IPS-18c (cell line): ENCODE data around the gene VMP1.

ENCODE experiments used
- H3K4me3 ChIP-seq: 2 replicates; pipeline ENCODE4 v1.7.0; 2013; ENCODE audit warnings: low read depth, mild to moderate bottlenecking, low read length, moderate library complexity; ENCODE audit not compliant: insufficient read depth
- H3K9me3 ChIP-seq: one replicate; pipeline ENCODE4 v1.6.1; 2013; ENCODE audit warnings: mild to moderate bottlenecking, low read length, moderate library complexity; ENCODE audit not compliant: control insufficient read depth, insufficient read depth

Gene VMP1

DNA sequence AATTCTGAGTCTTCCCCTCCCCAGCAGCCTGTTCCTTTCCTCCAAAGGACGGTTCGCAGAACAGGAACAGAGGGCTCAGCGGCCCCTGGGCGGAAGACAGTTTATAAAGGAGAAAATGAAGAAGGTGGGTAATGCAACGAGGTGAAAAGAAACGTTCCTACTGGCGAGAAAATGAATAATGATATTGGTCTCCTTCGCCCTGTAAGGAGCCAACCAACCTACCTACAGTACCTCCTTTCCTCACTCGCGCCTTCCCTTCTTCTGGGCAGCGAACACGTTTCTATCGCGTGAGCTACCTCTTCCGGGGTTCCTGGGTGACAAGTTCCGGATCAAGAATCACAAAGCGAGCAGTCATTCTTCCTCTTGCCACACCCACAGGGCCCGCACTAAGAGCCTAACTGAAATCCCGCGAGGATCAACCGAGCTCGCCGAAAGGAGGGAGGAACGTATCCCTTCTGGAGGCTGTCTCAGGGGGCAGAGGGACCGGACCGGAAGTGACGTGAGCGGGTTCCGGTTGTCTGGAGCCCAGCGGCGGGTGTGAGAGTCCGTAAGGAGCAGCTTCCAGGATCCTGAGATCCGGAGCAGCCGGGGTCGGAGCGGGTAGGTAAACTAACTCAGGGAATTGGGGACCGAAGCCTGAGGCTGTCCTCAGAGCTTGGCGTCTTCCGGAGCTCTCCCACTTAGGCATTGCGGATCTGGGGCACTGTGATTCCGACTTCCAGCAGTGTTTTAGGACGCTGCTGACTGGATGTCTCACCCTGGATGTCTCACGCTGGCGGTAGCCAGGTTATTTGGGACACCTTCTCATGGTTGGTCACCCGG, at the start of gene VMP1, which contains the start of gene PTRH2:
VMP1 (plus strand) TSS at position 506 of the 822 bp plus-strand sequence. CDS start 23,793 bp downstream, outside the sequence.
PTRH2 (minus strand) TSS at position 282 of the 822 bp plus-strand sequence. CDS start 9,452 bp downstream, outside the sequence.
- Histone ChIP-seq H3K9me3 (no peaks in the 10 kb centered on the region), H3K4me3 (peak within 1 kb of the TSS; percentile 98)

DNA sequence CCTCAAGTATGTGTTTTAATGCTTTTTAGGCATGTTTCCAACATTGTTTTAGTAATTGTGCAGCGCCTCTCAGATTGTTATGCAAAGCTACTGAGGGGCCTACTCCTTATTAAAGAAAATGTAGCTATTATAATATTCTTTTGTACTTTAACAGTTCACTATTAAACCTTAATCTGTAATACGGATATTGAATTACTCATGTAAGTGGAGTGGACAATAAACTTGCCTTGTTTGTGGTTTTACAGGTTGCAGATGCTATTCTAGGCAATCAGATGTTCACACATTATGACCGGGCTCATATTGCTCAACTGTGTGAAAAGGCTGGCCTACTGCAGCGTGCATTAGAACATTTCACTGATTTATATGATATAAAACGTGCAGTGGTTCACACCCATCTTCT, 41.2 kb upstream of the VMP1 start:
- Histone ChIP-seq H3K9me3 (no peaks in the 10 kb centered on the region), H3K4me3 (no peak overlapping the region)

DNA sequence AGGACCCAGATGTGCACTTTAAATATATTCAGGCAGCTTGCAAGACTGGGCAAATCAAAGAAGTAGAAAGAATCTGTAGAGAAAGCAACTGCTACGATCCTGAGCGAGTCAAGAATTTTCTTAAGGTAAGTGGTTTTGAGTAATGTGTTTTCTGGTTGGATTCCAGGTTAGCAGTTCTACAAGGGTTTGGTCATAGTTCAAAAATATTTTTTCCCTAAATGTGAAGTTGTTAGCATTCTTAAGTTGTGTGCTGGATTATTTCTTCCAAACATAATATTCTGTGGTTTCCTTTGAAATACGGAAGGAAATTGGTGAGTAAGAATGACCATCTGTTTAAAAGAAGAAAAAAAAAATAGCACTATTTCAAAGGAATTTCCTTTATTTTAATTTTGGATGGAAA, 38.6 kb upstream of the VMP1 start:
- Histone ChIP-seq H3K9me3 (no peaks in the 10 kb centered on the region), H3K4me3 (no peak overlapping the region)

DNA sequence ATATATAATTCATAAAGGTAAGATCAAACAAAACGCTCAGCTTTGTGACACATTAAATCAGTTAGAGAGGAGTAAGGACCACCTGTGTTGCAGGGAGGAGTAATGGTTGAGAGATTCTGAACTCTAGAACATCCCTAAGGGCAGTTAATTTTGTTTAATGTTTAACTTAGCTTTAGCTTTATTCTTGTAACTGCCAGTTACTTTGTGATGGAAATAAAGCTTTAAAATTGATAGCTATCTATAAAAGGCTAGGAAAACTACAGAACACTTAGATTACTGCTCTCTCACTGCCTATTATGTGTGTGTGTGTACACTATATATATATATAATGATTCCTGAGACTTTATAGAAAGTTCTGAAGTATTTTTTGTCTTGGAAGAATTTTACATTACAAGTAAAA, 38.0 kb upstream of the VMP1 start:
- H3K9me3 ChIP-seq: no peaks in the 10 kb centered on the region
- no peak overlapping the region for H3K4me3 ChIP-seq

DNA sequence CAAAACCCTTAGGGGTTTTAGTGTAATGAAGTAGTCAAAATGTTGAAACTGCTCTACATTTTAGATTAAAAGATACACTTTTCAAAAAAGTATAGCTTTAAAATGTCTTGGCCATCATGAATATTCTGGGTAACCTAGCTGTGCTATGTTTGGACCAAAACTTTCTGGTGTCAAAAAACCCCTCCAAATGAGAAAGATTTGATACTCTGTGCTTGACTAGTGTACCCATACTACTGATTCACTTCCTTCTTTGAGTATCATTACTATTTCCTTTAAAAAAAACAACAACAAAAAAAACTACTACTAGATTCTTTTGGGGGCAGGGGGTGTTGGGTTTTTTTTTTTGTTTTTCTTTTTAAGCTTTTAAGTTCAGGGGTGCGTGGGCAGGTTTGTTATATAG, 37.5 kb upstream of the VMP1 start:
- H3K4me3 ChIP-seq: no peak overlapping the region

DNA sequence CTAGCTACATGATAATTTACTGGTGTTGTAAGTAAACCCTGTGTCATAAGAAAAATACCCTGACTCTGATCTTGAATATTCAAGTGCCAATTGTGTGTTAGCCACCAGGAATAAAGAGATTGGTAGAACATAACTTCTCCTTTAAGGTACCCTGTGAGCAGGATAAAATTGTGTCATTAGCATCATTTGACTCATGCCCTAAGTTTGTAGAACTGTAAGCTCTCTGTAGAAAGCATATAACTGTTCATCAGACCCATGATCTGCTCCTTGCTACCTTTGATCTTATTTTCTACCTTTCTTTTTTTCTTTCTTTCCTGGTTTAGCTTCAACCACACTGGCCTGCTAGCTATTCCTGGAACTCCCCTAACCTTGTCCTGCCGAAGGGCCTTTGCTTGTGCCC, 36.1 kb upstream of the VMP1 start:
- no peak overlapping the region for H3K4me3 ChIP-seq
- H3K9me3 ChIP-seq: no peaks in the 10 kb centered on the region

More for the DNA sequence above, 37.5 kb upstream of the VMP1 start:
- H3K9me3 ChIP-seq: no peaks in the 10 kb centered on the region

DNA sequence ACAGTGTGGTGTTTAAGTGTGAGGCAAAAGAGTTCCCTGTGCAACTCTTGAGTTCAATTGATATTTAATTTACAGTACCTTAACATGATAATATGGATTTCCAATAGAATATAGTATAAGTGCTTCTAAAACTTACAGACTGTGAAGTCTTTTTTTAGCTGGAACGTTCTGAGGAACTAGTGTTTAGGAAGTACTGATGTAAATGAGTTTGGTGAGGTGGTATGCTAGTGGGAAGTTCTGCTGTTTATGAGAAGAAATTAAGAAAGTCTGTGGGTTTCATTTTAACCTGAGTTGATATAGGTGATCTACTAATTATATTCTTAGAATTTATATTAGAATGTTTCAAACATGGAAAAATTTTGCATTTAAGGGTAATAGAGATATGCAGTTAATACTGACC, 32.2 kb upstream of the VMP1 start:
- H3K9me3 ChIP-seq: no peaks in the 10 kb centered on the region
- no peak overlapping the region for H3K4me3 ChIP-seq

DNA sequence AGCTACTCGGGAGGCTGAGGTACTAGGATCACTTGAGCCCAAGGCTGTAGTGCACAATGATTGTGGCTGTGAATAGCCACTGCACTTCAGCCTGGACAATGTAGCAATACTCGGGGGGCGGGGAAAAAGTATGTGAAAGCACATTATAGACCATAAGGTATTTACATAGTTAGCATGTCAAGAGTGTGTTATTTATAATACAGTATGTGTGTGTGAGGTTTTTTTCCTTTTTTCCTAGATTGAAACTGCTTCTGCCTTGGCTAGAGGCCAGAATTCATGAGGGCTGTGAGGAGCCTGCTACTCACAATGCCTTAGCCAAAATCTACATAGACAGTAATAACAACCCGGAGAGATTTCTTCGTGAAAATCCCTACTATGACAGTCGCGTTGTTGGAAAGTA, 30.7 kb upstream of the VMP1 start:
- Histone ChIP-seq H3K4me3 (no peak overlapping the region), H3K9me3 (no peaks in the 10 kb centered on the region)

DNA sequence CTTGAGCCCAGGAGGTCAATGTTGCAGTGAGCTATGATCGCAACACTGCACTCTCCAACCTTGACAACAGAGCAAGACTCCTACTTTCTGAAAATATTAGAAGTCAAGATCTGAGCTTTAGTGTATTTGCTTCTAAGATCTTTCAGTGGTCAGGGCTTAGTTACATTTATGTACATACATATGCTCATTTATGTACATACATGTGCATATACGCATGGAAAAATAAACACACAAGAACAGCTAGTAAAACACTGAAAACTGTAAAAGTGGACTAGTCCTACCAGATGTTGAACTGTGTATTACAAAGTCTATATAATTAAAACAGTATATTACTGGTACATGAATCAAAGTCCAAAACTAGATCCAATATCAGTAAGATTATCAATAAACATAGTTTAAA, 28.5 kb upstream of the VMP1 start:
- Histone ChIP-seq H3K9me3 (no peaks in the 10 kb centered on the region), H3K4me3 (no peak overlapping the region)

DNA sequence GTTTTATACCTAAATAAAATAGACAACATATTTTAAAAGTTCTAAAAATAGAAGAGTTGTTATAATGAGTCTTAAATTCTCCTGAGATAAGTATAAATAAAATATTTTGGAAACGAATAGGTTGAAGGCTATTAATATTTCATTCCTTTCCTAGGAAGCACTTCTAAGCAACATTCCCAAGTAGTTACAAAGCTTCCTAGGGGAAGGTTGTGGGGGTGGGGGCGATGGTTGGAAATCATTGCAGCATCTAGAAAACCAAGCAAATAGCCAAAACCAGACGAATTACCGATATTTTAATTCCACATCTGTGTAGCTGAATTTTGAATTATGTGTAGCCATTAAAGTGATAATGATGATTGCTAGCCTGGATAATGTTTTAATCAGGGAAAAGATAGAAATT, 27.1 kb upstream of the VMP1 start:
- Histone ChIP-seq H3K4me3 (no peak overlapping the region), H3K9me3 (no peaks in the 10 kb centered on the region)

DNA sequence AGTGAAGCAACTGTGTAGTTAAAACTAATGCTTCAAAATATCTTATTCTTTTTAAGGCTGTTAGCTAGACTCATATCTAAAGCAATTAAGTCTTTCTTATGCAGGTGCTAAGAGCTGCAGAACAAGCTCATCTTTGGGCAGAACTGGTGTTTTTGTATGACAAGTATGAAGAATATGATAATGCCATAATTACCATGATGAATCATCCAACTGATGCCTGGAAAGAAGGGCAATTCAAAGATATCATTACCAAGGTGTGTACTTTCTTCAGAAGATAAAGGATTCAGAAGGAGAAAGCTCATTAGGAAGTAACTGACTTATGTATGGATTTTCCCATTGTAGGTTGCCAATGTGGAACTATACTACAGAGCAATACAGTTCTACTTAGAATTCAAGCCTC, 24.2 kb upstream of the VMP1 start:
- H3K4me3 ChIP-seq: no peak overlapping the region

DNA sequence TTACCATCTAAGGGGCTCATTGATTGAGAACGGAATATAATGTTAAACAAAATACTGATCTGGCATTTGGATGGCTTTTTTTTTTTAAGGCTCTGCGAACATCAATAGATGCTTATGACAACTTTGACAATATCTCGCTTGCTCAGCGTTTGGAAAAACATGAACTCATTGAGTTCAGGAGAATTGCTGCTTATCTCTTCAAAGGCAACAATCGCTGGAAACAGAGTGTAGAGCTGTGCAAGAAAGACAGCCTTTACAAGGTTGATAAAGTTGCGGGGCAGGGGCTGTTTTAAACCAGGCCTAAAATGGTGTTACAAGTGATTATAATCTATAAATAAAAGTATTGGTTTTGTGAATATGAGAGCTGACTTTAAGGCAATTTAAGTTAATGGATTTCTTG, 22.5 kb upstream of the VMP1 start:
- Histone ChIP-seq H3K4me3 (no peak overlapping the region), H3K9me3 (no peaks in the 10 kb centered on the region)

More for the DNA sequence above, 24.2 kb upstream of the VMP1 start:
- no peaks in the 10 kb centered on the region for H3K9me3 ChIP-seq

DNA sequence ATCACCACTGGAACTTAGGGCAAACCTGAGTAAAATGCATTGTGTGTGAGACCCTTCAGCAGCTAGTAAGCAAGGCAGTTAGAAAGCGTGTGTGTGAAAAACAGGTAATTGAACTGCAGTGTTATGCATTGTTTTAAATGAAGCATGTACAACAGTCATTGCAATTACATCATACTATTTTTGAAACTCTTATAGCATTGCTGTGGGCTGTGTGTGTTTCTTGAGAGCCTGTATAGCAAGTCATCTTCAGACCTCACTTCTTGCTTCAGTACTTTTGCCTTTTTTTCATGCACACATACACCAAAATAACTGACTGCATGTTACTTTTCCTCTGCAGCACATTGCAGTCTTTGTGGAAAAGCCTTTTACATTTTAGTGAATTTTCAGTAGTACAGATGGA, 19.4 kb upstream of the VMP1 start:
- Histone ChIP-seq H3K9me3 (no peaks in the 10 kb centered on the region), H3K4me3 (no peak overlapping the region)

DNA sequence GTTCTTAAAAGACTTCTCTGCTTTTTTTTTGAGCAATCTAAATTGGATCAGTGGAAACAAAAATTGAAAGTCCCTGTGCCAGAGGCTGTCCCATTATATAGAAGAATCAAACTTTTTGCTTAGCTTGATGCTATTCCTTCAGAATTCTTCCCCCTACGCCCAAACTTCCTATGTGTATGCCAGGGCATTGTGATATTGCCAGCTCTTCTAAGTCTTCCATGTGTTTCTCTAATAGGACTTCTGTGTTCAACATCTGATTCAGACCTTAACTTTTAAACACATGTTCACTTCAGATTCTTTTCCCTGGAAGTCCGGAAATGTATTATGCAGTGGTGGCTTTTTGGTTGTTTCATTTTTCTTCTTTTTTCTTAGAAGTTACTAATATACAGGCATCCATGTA, 19.0 kb upstream of the VMP1 start:
- Histone ChIP-seq H3K4me3 (no peak overlapping the region), H3K9me3 (no peaks in the 10 kb centered on the region)

DNA sequence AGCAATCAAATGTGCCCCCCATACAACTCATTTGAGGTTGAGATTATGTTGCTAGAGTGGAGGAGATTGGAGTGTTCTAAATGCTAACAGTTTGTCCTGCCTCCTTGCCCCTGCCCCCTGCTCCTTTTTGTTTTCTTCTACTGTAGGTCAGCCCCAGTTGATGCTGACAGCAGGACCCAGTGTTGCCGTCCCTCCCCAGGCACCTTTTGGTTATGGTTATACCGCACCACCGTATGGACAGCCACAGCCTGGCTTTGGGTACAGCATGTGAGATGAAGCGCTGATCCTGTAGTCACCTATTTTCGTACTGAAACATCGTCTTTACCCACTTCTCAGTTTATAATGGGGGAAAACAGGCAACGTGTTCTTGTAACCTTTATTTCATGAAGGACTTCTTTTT, 13.9 kb upstream of the VMP1 start:
- no peaks in the 10 kb centered on the region for H3K9me3 ChIP-seq
- H3K4me3 ChIP-seq: no peak overlapping the region

DNA sequence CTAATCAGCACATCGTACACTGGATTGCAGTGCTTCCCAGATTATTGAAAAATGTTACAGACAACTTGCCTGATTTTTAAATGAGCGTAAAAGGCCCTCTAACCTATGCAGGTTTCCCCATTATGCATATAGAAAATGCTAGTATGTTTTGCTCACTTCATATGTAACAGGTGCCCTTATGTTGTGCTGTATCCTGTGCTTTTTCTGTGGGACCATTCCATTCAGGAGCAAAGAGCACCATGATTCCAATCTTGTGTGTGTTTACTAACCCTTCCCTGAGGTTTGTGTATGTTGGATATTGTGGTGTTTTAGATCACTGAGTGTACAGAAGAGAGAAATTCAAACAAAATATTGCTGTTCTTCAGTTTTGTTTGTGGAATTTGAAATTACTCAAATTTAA, 13.1 kb upstream of the VMP1 start:
- H3K4me3 ChIP-seq: no peak overlapping the region

DNA sequence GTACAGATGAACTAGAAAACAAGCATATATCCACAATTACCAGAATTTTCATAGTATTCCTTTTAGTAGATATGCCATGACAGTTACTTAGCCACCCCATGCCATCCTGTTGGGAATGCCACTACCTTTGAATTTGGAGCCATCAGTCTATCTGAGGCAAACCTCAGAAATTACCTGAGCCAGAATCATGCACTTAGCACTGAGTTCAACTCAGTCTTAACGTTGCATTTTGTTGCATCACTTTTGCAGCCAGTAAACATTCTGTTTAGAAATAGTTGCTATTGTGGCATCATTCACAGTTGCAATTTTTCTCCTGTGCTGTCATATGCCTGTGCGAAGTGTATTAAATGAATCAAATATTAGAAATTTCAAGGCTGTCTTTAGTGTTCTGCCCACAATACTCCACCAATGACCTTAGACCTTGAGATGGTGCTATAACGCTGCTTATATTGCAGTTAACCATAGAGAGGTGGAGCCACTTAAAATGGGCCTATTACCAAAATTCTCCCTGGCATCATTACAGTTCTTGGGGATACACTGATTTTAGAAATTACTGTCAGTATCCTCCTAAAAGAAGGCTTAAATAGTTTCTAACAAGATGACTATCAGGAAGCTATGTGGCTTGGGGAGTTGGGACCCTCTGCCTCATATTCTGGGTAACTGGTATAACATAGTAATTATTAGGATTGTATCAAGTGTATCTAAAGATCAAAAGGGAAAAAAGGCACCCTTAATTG, 11.3 kb upstream of the VMP1 start:
- Histone ChIP-seq H3K4me3 (no peak overlapping the region), H3K9me3 (no peaks in the 10 kb centered on the region)

More for the DNA sequence above, 13.1 kb upstream of the VMP1 start:
- no peaks in the 10 kb centered on the region for H3K9me3 ChIP-seq

DNA sequence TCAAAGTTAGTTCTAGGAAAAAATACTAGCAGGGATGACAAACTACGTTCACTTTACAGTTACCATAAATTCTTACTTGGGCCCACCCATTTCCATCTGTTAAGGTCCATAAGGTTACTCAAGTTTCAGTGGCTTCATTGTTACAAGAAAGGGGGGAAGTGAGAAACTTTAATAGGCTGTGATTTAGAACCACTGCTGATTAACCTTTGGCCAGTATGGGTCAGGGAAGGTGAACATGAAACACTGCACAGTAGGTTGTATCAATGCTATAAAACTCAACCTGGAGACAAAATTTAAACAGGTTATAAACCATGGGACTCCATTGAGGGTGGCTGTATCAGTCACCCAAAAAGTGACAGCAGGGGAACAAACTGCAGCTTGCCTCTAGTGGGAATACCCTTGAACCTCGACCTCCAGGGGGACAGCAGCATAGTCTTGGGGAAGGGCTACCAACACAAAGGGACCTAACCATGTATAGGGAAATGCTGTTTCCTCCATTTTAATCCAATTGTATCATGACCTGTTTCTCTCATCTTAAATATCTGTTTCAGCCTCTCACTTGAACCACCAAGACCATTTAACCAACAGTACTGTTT, 10.7 kb upstream of the VMP1 start:
- Histone ChIP-seq H3K9me3 (no peaks in the 10 kb centered on the region), H3K4me3 (no peak overlapping the region)
